HG02970 (cell line): ENCODE results near the gene HGD.
"Not testable (repeated sequence)": the region's sequence is repeated elsewhere in the genome, so short reads cannot be mapped to it uniquely, and the experiment has no call there.

Source experiments
- ATAC-seq: cut with Tn5 transposase; IDR thresholded peaks from one replicate; pipeline ENCODE4 v1.9.1; 2021; ENCODE audit warnings: mild to moderate bottlenecking, moderate library complexity, moderate number of reproducible peaks; ENCODE audit not compliant: unreplicated experiment, low FRiP score

HGD gene

DNA sequence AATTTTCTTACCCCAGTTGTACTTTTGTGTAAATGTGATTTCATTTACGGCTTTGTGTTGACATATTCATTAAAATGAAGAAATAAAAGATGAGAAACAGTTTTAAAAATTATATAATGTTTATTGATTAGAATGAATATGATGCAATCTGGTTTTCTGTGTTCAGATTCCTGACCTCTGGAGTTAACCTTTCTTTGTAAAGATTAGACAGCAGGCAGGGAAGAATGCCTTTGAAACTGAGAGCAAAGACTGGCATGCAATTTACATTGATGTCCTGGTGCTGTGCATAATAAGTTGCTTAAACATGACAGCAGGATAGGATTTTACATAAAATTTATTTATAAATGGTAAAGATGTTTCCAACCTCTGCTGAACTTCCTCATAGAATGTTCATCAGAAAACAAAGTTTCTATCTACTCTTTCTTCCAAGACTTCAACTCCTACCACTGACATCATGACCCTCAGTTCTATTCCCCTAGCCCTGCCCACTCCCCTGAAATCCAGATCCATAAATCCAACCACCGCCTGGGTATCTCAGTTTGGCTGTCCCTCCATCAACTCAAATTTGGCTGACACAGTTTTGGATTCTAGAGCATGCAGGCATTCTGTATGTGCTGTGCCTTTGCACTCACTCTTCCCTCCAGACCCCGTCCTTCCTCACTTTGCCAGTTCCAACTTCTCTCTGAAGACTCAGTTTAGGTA is 1.7 kb downstream of the HGD start:
- ATAC-seq, result no peak

DNA sequence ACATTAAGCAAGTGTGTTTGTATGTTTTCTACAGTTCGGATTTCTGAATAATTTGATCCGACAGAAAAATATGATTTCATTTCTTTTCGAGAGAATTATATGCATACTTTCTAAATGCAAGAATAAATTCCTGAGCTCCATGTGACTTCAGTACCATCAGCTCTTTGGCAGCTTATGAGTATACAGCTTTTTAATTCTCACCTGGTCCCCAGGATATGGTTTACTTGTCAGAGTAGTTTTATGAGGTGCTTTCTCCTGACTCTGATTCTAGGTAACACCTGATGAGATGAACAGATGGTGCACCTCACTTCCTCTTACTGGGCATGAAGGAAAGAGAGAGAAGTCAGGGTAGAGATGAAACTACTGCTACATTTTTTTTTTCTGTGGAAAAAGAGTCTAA is 3.1 kb downstream of the HGD start:
- ATAC-seq, result no peak

DNA sequence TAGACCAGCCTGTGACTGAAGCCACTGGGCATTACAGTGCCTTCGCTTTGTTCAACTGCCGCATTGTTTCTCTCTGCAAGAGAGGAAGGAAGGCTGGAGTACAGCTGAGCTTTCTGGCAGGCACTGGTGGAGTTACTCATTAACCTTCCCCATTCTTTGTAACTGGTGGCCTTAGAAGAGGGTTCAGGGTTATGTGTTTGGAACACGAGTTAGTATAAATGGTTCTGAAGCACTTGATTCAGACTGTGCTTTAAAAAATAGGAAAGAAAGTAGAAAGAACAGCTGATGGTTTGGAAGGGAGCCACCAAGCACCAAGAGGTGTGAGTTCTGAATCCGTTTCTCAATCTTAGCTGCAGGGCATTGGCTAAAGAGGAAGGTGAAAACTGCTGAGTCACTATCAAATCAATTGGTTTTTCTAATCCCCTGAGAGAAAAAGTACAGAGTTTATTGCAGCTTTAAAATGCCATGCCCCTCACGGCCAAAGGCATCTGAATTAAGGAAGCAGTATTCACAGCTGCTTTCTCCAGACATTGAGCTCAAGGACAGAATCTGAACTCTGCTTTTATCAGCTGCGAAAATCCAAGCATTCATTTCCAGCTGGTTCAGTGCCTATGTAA is 3.6 kb downstream of the HGD start:
- ATAC-seq, result peak; percentile 83

DNA sequence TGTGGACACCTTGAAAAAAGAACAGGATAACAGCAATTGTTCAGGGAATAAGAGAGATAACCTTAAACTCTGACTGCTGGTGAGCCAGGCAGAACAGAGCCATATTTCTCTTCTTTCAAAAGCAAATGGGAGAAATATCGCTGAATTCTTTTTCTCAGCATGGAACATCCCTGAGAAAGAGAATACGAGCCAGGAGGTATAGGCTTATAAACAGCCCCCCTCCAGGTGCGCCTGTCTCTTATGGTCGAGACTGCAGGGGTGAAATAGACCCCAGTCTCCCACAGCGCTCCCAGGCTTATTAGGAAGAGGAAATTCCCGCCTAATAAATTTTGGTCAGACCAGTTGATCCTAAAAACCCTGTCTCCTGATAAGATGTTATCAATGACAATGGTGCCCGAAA is 4.8 kb downstream of the HGD start:
- not testable (repeated sequence) for ATAC-seq

DNA sequence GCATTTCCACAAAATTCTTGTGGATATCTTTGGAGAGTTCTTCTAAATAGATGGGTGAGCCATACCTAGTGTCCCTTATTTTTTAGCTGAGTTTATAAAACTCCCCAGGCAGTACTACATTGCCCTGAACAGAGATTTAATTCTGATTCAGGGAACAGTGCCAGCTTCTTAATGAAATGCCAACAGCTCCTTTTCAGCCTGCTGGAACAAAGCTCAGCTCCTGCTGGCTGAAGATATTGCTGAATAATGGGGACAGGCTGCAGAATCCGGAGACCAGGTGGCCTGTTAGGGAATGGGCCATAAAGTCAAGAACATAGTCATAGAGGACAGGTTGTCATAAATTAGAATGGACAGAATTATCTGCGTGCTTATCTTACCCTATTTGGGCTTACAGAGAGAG is 8.9 kb downstream of the HGD start:
- no peak for ATAC-seq

DNA sequence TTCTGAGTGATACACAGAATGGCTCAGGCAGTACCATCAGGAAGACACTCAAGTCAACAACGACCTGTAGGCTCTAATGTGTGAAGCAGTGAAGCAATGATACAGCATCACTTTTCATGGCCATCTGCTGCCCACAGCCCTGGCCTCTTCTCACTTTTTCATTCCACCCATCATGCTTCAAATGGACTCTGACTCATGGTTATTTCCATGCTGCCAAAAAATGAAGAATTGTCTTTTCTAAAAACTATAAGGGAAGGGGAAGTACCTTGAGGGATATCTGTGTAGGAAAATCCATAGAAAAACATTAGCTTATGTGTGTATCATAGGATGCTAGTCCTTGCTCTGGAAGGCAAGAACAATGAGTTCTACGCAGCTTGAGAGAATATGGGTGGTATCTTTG is 11.5 kb downstream of the HGD start:
- no peak for ATAC-seq

DNA sequence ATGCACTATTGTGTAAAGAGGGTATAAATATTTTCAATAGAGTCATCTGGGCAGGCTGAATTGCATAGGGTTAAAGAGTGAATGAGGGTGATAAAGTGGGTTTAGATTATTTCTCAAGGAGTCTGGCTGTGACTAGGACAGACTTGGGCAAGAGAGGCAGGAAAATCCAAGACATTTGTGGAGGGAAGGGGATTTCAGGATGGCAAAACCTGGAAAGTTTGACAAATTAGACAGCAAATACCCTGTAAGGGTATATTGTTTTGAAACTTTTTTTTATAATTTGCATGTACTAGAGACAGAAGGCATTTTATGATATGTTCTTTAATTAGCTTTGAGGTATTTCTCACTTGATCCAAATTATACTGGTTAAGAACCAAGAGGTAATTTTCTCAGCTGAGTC is 17.1 kb downstream of the HGD start:
- ATAC-seq, result no peak

DNA sequence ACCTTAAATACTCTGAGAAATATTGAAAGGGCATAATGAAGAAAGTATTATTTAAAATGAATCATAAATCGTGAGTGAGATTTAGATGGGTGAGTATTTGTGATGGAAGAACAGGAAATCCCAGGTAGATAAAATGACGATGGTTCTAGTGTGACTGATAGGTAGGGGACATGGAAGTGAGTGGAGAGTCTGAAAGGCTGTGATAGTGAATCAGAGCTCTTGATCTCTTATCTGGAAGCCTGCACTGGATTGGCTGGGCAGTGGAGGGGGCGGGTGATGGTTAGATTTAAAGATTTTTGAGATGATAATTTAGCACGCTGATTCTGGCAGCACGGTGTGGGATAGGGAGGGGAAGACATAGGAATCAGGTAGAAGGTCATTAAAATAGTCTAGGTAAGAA is 20.1 kb downstream of the HGD start:
- ATAC-seq, result no peak

DNA sequence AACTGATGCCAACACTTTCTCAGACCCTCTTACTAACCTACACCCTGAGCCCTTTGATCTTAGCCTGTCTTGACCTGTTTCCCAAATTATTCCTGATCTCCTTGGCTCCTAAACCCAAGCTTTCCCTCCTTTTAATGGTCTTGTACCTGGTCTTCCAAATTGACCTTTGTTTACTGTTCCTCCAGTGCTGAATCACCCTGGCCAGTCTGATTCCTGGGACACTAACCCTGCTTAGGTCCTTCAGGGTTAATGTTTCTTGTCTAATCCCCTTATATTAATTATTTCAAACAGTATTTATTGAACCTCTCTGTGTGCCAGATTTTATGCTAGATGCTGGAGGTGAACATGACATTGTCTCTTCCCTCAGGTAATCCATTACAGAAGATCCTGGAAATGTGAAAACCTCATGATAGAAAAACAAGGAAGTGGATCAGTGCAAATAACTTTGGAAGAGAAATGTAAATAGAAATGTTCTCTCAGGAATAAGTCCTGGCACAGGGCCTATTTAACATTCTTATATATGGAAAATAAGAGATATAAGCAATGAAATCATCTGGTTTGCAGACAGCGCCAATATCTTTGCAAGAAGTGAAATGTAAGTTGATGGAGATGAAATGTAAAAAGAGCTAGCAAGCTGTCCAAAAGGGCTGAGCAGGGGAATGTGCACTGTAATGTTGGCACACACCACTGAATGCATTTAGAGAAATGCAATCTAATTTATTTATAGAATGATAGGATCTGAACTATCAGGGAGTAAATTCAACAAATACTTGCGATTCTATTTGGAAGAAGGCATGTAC is 20.7 kb downstream of the HGD start:
- ATAC-seq, result no peak

DNA sequence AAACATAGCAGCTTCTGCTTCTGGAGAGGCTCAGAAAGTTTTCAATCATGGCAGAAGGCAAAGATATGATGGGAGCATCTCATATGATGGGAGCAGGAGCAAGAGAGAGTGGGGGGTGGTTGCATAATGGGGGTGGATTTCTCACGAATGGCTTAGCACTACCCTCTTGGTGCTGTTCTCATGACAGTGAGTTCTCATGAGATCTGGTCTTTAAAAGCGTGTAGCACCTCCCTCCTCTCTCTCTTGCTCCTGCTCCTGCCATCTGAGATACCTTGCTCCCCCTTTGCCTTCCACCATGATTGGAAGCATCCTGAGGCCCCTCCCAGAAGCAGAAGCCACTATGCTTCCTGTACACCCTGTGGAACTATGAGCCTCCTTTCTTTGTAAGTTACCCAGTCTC is 22.2 kb downstream of the HGD start:
- no peak for ATAC-seq

DNA sequence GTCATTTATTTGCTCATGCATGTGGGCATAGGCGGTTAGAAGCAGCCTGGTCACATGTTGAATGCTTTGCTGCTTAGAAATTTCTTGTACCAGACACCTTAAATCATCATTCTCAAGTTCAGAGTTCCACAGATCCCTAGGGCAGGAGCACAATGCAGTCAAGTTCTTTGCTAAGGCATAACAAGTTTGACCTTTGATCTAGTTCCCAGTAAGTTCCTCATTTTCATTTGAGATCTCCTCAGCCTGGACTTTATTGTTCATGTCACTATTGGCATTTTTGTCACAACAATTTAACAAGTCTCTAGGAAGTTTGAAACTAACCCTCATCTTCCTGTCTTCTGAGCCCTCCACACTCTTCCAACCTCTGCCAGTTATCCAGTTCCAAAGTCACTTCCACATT is 22.8 kb downstream of the HGD start:
- ATAC-seq, result no peak

DNA sequence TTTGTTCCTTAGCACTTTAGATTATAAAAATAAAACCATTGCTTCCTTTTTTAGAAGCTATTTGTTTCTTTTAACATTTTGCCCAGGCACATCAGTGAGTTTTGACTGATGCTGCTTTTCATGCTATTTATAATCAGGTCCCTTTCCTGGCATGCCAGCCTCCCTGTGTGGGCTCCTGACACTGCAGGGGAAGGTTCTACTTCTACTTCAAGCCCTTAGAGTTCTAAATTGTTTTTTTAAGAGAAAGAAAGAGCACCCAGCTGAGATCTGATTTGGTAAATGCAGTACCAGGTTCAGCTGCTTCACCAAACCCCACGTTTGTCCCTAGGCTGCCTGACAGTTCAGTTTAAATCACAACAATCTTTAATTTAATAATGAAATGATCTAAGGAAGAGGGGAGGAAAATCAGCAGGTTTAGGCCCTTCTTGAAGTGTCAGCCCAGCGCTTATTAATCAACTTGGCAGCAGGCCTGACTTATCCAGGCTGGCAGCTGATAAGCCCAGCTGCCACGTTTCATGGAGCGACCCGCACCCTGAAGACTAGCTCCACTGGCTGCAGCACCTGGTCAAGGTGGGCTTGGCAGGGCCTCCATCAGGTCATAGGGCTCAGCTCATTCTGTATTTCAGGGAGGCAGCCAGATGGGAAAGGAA is 29.0 kb downstream of the HGD start:
- ATAC-seq, result no peak

DNA sequence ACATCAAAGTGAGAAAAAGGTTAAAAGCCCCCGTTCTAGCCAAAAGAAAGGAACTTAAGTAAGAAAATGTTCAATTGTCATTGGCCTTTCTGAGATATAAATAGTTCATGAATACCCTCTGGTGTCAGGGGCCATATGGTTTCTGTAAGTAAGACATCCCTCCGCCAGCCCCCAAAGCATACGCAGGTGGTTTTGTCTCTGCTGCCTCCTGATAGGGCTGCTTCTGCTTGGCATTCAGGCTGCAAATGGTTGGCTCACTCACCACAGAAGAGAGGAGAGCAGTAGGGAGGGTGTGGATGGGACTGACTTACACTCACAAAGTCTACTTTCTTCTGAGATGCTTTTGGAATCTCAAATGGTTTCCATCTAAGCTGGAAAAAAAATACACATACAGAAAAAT is 29.8 kb downstream of the HGD start:
- no peak for ATAC-seq

DNA sequence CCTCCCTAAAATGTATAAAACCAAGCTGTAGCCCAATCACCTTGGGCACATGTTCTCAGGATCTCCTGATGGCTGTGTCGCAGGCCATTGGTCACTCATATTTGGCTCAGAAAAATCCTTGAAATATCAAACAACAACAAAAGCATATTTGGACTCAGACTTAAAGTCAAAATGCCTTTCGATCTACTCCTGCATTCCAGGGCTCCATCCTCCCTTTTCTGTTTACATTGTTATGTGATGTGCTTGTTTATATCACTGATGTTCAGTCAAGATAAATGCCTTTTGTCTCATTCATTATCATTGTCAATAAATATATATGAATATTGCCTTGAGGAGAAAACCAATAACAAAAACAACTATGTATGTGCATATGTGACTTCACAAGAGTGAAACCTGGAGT is 31.7 kb downstream of the HGD start:
- ATAC-seq, result no peak

DNA sequence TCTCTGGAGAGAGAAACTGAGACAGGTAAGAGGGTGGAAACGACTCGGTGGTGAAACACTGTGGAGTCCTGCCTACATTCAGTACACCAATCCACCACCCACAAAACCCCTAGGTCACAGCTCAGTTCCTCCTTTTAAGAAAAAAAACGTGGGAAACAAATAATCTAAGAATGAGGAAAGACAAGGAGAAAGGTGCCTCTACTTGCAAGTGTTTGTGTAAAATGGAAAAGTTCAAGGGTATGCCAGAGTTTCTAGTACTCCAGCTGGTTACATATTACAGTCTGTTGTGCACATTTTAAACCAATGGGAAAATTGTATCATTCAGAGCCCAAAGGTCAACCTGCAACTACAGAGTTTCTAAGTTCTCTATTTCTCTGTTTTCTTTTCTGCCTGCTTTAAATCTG is 32.2 kb downstream of the HGD start:
- ATAC-seq, result no peak

DNA sequence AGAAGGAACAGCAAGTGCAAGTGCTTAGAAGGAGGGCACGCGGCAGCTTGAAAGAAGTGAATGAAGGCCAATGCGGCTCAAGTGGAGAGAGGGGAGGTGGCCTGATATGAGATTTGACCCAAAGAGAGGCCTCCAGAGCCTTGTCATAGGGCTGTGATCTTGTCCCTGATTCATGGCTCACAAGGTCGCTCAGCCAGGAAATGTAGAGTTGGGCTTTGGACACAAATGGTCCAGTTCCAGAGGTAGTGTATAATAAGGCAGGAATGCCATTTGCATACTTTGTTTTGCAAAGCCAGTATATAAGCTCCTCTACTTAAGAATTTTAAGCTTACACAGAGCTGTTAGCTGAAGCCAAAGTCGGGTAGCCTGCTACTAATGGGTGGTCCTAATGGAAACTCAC is 33.7 kb downstream of the HGD start:
- no peak for ATAC-seq

DNA sequence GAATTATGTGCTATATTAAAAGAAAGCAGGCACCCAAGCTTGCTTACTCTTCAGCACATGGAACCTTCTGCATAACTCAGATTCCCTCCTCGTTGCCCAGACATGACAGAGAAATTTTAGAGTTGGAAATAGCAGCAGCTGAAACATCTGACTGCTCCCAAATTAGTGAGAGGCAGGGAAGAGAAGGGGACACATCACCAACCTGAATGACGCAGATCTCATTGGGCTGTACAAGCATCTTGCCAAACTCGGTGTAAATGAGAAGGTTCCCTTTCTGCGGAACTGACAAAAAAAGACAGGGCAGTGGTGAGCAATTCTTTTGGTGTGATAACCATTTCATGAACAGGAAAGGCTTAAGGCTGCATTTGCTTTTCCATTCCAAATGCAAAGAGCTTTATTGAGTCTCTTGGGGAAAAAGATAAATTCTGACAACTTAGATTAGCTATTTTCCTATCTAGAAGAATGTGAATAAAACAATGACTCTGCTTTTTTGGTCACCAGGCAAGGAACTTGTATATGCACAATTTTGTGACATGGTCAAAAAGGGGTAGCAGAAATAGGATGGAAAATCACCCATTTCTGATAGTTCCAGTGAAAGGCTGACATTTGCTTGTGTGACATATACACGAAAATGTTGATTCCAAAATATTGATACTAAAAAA is 35.1 kb downstream of the HGD start:
- ATAC-seq, result no peak

DNA sequence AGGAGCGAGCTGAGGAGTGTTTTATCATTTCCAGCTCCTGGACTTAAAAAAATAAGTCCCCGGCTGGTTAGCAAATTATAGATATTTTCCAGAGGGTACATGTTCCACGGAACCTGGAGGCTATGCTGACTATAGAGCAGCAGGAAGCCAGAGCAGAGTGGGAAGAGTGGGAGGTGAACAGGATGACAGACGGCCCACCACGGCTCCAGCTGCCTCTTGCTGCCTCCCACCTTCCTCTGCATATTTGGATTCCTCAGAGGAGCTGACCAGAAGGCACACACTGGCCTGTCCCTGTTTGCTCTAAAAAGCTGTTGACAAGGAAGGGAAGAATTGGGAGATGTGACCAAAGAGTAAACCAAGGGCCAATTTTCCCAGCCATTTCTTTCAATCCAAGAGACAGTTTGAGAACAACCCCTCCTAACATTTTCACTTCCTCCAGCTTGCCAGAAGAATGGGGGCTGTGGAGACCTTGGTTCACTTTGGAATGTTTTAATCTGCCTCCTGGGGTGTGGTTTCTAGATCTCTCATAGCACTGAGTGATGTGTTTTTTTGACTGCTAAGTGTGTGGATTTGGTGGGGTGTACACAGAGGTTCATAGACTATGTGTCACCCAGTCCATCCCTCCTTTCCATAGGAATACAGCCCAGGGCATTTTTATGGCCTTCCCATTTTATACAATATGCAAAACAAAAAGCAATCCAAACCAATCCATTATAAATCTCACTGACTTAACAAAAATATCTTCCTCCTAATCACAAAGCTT is 36.8 kb downstream of the HGD start:
- no peak for ATAC-seq

DNA sequence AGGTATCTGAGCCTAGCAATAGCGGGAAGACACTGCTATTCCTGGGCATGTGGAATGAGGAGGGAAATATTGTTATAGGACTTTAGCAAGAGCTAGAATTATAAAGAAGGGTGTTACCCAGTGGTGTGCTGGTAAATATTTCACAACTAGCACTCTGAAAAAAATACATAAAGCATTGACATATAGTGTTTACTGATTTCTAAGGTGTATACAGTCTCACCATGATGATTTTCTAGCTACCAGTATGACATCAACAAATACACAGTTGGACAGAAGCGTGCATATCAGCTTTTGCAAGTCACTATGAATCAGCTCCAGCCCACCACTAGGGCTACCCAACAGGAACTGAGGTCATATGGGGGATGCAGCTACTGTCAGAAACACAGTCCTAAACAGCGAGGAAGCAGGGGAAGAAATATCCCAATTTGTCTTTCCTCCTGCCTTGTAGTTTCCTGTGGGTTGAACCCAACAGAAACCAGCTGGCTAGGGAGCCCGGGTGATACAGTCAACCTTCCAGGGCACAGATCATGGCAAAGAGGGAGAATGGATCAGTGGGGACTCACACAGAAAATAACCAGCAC is 39.6 kb downstream of the HGD start:
- ATAC-seq, result no peak
